CD4-positive, CD25-positive, alpha-beta regulatory T cell (primary cell): ENCODE results near the gene REG1A. TPM values are rescaled to one million over a fixed set of nuclear protein-coding genes. Genes with fewer than 3 reads are reported as not detected.

Experiments
- ATAC-seq, 2 donors: fragments of 150-1000 bp; cut with Tn5 transposase; one replicate each; pipeline ENCODE4 v1.10.0; 2021; ENCODE audit warnings: low read depth in 2 of 2, moderate number of reproducible peaks in 2 of 2, moderate library complexity in 1 of 2
- DNase-seq, 3 donors: peaks; one replicate each; pipeline versions ENCODE4 v3.0.0 to v3.0.0-alpha.2; 2012 to 2022; ENCODE audit warnings: mixed read lengths in 1 of 3
- H3K27ac ChIP-seq: one replicate; pipeline ENCODE4 v1.7.0; 2013; ENCODE audit warnings: mild to moderate bottlenecking, low read length; ENCODE audit not compliant: insufficient read depth, poor library complexity, severe bottlenecking
- H3K27me3 ChIP-seq: one replicate; pipeline ENCODE4 v1.7.0; 2013; ENCODE audit warnings: low read length; ENCODE audit not compliant: control insufficient read depth, insufficient read depth
- H3K36me3 ChIP-seq: one replicate; pipeline ENCODE4 v1.7.0; 2013; ENCODE audit warnings: mild to moderate bottlenecking, low read length, moderate library complexity; ENCODE audit not compliant: control insufficient read depth, insufficient read depth
- H3K4me1 ChIP-seq: 2 replicates; pipeline ENCODE4 v1.7.0; 2013; ENCODE audit warnings: mild to moderate bottlenecking, low read length; ENCODE audit not compliant: insufficient read depth, control insufficient read depth, poor library complexity, severe bottlenecking
- H3K4me3 ChIP-seq: one replicate; pipeline ENCODE4 v1.7.0; 2013; ENCODE audit warnings: low read depth, mild to moderate bottlenecking, low read length, moderate library complexity
- H3K9me3 ChIP-seq, 2 experiments: 1 replicate in 1 of 2; 2 replicates in 1 of 2; pipeline ENCODE4 v1.7.0; 2013; ENCODE audit warnings: low read length in 2 of 2, mild to moderate bottlenecking in 1 of 2, moderate library complexity in 1 of 2; ENCODE audit not compliant: control insufficient read depth in 2 of 2
- H3K27ac Mint-ChIP-seq, 3 donors: one replicate each; pipeline ENCODE4 v1.8.0; 2020 to 2022; ENCODE audit warnings: mild to moderate bottlenecking in 3 of 3, mixed read lengths in 3 of 3, moderate library complexity in 2 of 3
- H3K27me3 Mint-ChIP-seq: one replicate; pipeline ENCODE4 v1.8.0; 2022; ENCODE audit warnings: mild to moderate bottlenecking, mixed read lengths
- H3K36me3 Mint-ChIP-seq: one replicate; pipeline ENCODE4 v1.8.0; 2020; ENCODE audit warnings: mixed read lengths
- H3K4me1 Mint-ChIP-seq, 4 donors: one replicate each; pipeline ENCODE4 v1.8.0; 2020 to 2022; ENCODE audit warnings: mixed read lengths in 4 of 4, mild to moderate bottlenecking in 1 of 4
- H3K4me3 Mint-ChIP-seq, 4 donors: one replicate each; pipeline ENCODE4 v1.8.0; 2020 to 2022; ENCODE audit warnings: mild to moderate bottlenecking in 4 of 4, mixed read lengths in 4 of 4, moderate library complexity in 3 of 4
- H3K9me3 Mint-ChIP-seq, 7 donors: one replicate each; pipeline ENCODE4 v1.8.0; 2020 to 2022; ENCODE audit warnings: mixed read lengths in 7 of 7, mild to moderate bottlenecking in 3 of 7, moderate library complexity in 2 of 7
- polyA plus RNA-seq, 4 donors: library from polyadenylated mRNA; unstranded; fragments of 300-500 nt; fragmentation: Illumina TruSeq; gene quantifications; one replicate each; pipeline ENCODE4 v1.2.3, GENCODE V29; 2021
- total RNA-seq: library from RNA; stranded (reverse); gene quantifications from one replicate; pipeline ENCODE4 v1.2.3, GENCODE V29; 2022

The REG1A gene
- total and polyA plus RNA-seq, 5 donors from 2014 or later, result not detected

- Histone ChIP-seq H3K4me3 (no peak overlapping the region), H3K9me3 (peaks cover 0 to 8% of the 10 kb centered on the region in 2 experiments), H3K27me3 (no peaks in the 10 kb centered on the region), H3K4me1 (no peaks in the 10 kb centered on the region), H3K36me3 (no peaks in the 10 kb centered on the region), H3K27ac (no peak overlapping the region)
- Mint-ChIP-seq H3K9me3 (peaks cover 3 to 27% (median 8%) of the 10 kb centered on the region in 7 donors), H3K4me1 (no peaks in the 10 kb centered on the region), H3K27me3 (no peaks in the 10 kb centered on the region), H3K27ac (no peak overlapping the region), H3K4me3 (no peak overlapping the region), H3K36me3 (no peaks in the 10 kb centered on the region)
- no peak for ATAC-seq
- DNase-seq, result no peak
Measured at GRCh38 chr2:79162132-79162531, 41.8 kb downstream of the REG1A start.

GRCh38 chr2:79162801-79163200, 42.5 kb downstream of the REG1A start:
- Histone ChIP-seq H3K27ac (no peak overlapping the region), H3K4me3 (no peak overlapping the region), H3K36me3 (no peaks in the 10 kb centered on the region), H3K27me3 (no peaks in the 10 kb centered on the region), H3K9me3 (peaks cover 0 to 8% of the 10 kb centered on the region in 2 experiments), H3K4me1 (no peaks in the 10 kb centered on the region)
- Mint-ChIP-seq H3K27me3 (no peaks in the 10 kb centered on the region), H3K36me3 (no peaks in the 10 kb centered on the region), H3K27ac (no peak overlapping the region), H3K4me1 (no peaks in the 10 kb centered on the region), H3K4me3 (no peak overlapping the region), H3K9me3 (peaks cover 3 to 27% (median 8%) of the 10 kb centered on the region in 7 donors)
- ATAC-seq (no peak), DNase-seq (no peak)

- Histone ChIP-seq H3K4me3 (no peak overlapping the region), H3K27ac (no peak overlapping the region), H3K9me3 (peaks cover 0 to 10% of the 10 kb centered on the region in 2 experiments), H3K4me1 (no peaks in the 10 kb centered on the region), H3K27me3 (no peaks in the 10 kb centered on the region), H3K36me3 (no peaks in the 10 kb centered on the region)
- Mint-ChIP-seq H3K4me1 (no peaks in the 10 kb centered on the region), H3K27me3 (no peaks in the 10 kb centered on the region), H3K4me3 (no peak overlapping the region), H3K9me3 (peaks cover 2 to 19% (median 8%) of the 10 kb centered on the region in 7 donors), H3K27ac (no peak overlapping the region), H3K36me3 (no peaks in the 10 kb centered on the region)
- ATAC-seq (no peak), DNase-seq (no peak)
Measured at GRCh38 chr2:79171348-79171958, 51.2 kb downstream of the REG1A start.

Other genes with a start within 250 kb of the REG1A start
- gene REG3G, start 94.8 kb upstream of the REG1A start, total RNA-seq, result not detected
- not detected for gene REG3G, start 94.8 kb upstream of the REG1A start, polyA plus RNA-seq
- gene REG1B, start 32.5 kb upstream of the REG1A start, total RNA-seq, result not detected
- gene REG1B, start 32.5 kb upstream of the REG1A start, polyA plus RNA-seq, result not detected
- gene REG3A, start 39.3 kb downstream of the REG1A start, total RNA-seq, result not detected
- not detected for gene REG3A, start 39.3 kb downstream of the REG1A start, polyA plus RNA-seq